PC-9 (cell line): ENCODE measurements around the gene ADGRB3. TPM values are rescaled to one million over a fixed set of nuclear protein-coding genes. Genes with fewer than 3 reads are reported as not detected.

Source experiments
- BruUV-seq: library from RNA; stranded (reverse); fragments of 400-500 nt; replicated peaks from 2 replicates; lab custom pipeline; 2021; lab: Mats Ljungman, UMichigan
- CTCF ChIA-PET: fragments of 300-600 bp; sonication (Branson Sonifier 250); formaldehyde crosslinking; loops from one replicate; lab custom pipeline; 2022; ENCODE audit warnings: antibody characterized with exemption; lab: Charles Lee
- POLR2A ChIA-PET: fragments of 300-600 bp; sonication (Branson Sonifier 250); formaldehyde crosslinking; loops from one replicate; lab custom pipeline; 2022; ENCODE audit warnings: antibody characterized with exemption; ENCODE audit not compliant: unreplicated experiment; lab: Charles Lee
- DNase-seq, 2 experiments: peaks; one replicate each; pipeline versions ENCODE4 v3.0.0 to v3.0.0-alpha.2; 2015 to 2022; ENCODE audit warnings: mixed read lengths in 1 of 2
- H2AFZ ChIP-seq: fragments of 200-600 bp; sonication (generic); 2 replicates; pipeline ENCODE4 v1.8.1; 2017; ENCODE audit warnings: antibody characterized with exemption
- H3F3A ChIP-seq: fragments of 200-600 bp; sonication (generic); 2 replicates; pipeline ENCODE4 v1.8.1; 2017; ENCODE audit warnings: antibody characterized with exemption, mild to moderate bottlenecking, low read depth; ENCODE audit not compliant: insufficient read depth
- H3K27ac ChIP-seq: fragments of 200-600 bp; sonication (generic); 2 replicates; pipeline ENCODE4 v1.6.1; 2016; ENCODE audit warnings: mixed run types
- H3K27me3 ChIP-seq: fragments of 200-600 bp; sonication (generic); 2 replicates; pipeline ENCODE4 v1.6.1; 2016; ENCODE audit warnings: low read depth, mixed run types; ENCODE audit not compliant: insufficient read depth
- H3K36me3 ChIP-seq: fragments of 200-600 bp; sonication (generic); 2 replicates; pipeline ENCODE4 v1.6.1; 2016; ENCODE audit warnings: low read depth, mixed run types
- H3K4me1 ChIP-seq: fragments of 200-600 bp; sonication (generic); replicated peaks from 2 replicates; pipeline ENCODE4 v1.6.1; 2016; ENCODE audit warnings: mixed run types; ENCODE audit not compliant: insufficient read depth
- H3K4me2 ChIP-seq: fragments of 200-600 bp; sonication (generic); 2 replicates; pipeline ENCODE4 v1.6.1; 2017; ENCODE audit warnings: mixed run types
- H3K4me3 ChIP-seq: fragments of 200-600 bp; sonication (generic); 2 replicates; pipeline ENCODE4 v1.6.1; 2016; ENCODE audit warnings: mixed run types
- H3K79me2 ChIP-seq: fragments of 200-600 bp; sonication (generic); 2 replicates; pipeline ENCODE4 v1.6.1; 2017; ENCODE audit warnings: low read depth, mixed run types
- H3K9me2 ChIP-seq: fragments of 200-600 bp; sonication (generic); 2 replicates; pipeline ENCODE4 v1.8.1; 2017; ENCODE audit warnings: mild to moderate bottlenecking; ENCODE audit not compliant: insufficient read depth
- H3K9me3 ChIP-seq: fragments of 200-600 bp; sonication (generic); 2 replicates; pipeline ENCODE4 v1.8.1; 2016; ENCODE audit warnings: low read depth; ENCODE audit not compliant: insufficient read depth
- H4K20me1 ChIP-seq: fragments of 200-600 bp; sonication (generic); 2 replicates; pipeline ENCODE4 v1.8.1; 2017; ENCODE audit not compliant: insufficient read depth
- EZH2 ChIP-seq: fragments of 200-600 bp; sonication (generic); IDR thresholded peaks from 2 replicates; pipeline ENCODE4 v1.8.0; 2017; ENCODE audit warnings: antibody characterized with exemption, low read depth
- intact Hi-C: fragments of 100-400 bp; cut with micrococcal nuclease; formaldehyde crosslinking; loops from one replicate; pipeline ENCODE4 v1.10.0; 2022; ENCODE audit not compliant: unreplicated experiment
- total RNA-seq: library from RNA; stranded (reverse); gene quantifications from 2 replicates; pipeline ENCODE4 v1.2.3, GENCODE V29; 2021
- TF ChIP-seq, protein P1 (sequence below): fragments of 200-600 bp; sonication (generic); conservative IDR thresholded peaks from 2 replicates; pipeline ENCODE4 v1.6.1; 2017; ENCODE audit warnings: mixed run types, antibody characterized with exemption, mild to moderate bottlenecking, moderate library complexity

ADGRB3 gene
- total RNA-seq, 1 experiment from 2014 or later = not detected

DNA sequence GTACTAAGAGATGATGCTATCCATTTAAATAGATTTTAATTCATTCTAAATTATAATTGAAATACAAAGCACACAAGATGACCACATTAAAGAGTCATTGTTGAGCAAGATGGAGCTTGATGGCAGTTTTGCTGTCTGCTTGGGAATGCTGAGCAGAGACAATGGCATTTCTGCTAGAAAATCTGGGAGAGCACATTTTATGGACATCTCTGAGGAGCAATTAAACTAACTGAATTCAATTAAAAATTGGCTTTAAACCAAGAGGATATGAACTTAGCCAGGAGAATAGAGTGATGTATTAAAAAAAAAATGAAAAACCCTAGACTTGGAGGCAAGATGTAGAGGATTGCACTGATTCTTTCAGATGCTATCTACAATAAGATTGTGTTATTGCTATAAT lies 19.1 kb upstream of the ADGRB3 start:
- H2AFZ ChIP-seq = no peak overlapping the region
- no peaks in the 10 kb centered on the region for H3K27me3 ChIP-seq
- no peaks in the 10 kb centered on the region for H3K4me1 ChIP-seq
- no peak overlapping the region for H3K27ac ChIP-seq
- no peak overlapping the region for H3K4me2 ChIP-seq
- no peak overlapping the region for H3K4me3 ChIP-seq
- no peaks in the 10 kb centered on the region for H3K9me2 ChIP-seq
- DNase-seq = no peak
- no peaks in the 10 kb centered on the region for H3K36me3 ChIP-seq
- POLR2A ChIA-PET = no interaction called here
- no TSS peak for BruUV-seq
- H3K79me2 ChIP-seq = no peaks in the 10 kb centered on the region
- no peaks in the 10 kb centered on the region for H3K9me3 ChIP-seq
- intact Hi-C loops = no loop called here
- CTCF ChIA-PET = no interaction called here
- TF ChIP-seq, protein P1, sequence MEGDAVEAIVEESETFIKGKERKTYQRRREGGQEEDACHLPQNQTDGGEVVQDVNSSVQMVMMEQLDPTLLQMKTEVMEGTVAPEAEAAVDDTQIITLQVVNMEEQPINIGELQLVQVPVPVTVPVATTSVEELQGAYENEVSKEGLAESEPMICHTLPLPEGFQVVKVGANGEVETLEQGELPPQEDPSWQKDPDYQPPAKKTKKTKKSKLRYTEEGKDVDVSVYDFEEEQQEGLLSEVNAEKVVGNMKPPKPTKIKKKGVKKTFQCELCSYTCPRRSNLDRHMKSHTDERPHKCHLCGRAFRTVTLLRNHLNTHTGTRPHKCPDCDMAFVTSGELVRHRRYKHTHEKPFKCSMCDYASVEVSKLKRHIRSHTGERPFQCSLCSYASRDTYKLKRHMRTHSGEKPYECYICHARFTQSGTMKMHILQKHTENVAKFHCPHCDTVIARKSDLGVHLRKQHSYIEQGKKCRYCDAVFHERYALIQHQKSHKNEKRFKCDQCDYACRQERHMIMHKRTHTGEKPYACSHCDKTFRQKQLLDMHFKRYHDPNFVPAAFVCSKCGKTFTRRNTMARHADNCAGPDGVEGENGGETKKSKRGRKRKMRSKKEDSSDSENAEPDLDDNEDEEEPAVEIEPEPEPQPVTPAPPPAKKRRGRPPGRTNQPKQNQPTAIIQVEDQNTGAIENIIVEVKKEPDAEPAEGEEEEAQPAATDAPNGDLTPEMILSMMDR = no peak
- TF ChIP-seq EZH2 = no peak
- H3F3A ChIP-seq = no peaks in the 10 kb centered on the region
- no peaks in the 10 kb centered on the region for H4K20me1 ChIP-seq

DNA sequence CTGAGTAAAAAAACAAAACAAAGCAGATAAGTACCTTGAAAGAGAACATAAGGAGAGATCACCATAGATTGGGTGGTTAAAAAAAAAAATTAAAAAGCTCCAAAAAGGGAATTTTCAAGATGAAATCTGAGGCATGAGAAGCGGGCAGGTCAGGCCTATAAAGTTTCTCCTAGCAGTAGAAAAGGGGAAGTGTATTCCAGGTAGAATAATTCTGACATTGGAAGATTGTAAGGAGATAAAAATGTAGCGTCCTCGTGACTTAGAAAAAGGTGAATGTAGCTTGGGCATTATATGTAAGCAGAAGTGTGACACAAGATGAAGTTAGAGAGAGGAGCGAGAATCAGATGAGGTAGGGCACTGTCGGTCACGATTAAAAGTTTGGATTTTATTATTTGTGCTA lies 9.1 kb upstream of the ADGRB3 start:
- POLR2A ChIA-PET = no interaction called here
- Histone ChIP-seq H3K4me2 (no peak overlapping the region), H2AFZ (no peak overlapping the region), H3K4me3 (no peak overlapping the region), H3K27me3 (no peaks in the 10 kb centered on the region), H3K9me2 (0 out of 2 replicates have a peak, but pooled peaks cover 4% of the 10 kb centered on the region), H3K27ac (no peak overlapping the region), H3K79me2 (no peaks in the 10 kb centered on the region), H3K36me3 (no peaks in the 10 kb centered on the region), H3K9me3 (no peaks in the 10 kb centered on the region), H4K20me1 (no peaks in the 10 kb centered on the region), H3F3A (no peaks in the 10 kb centered on the region), H3K4me1 (no peaks in the 10 kb centered on the region)
- BruUV-seq = no TSS peak
- CTCF ChIA-PET = no interaction called here
- DNase-seq = no peak
- intact Hi-C loops = no loop called here
- TF ChIP-seq, protein P1 = no peak
- no peak for TF ChIP-seq EZH2

DNA sequence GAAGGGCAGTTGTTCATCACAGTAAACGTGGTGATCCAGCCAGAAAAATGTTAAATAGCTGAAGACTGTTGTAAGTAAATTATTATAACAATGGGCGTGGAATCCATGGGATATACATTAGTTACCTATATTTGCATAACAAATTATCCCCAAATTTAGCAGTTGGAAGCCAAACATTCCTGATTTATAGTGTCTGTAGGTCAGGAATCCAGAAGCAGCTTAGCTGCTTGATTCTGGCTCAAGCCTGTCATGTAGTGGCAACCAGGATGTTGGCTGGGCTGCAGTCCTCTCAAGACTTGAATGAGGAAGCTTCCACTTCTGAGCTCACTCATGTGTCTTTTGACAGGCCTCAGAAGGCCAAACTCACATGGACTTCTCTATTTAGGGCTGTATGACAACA lies 6.9 kb upstream of the ADGRB3 start:
- H4K20me1 ChIP-seq = no peaks in the 10 kb centered on the region
- no peaks in the 10 kb centered on the region for H3K79me2 ChIP-seq
- BruUV-seq = no TSS peak

More for the DNA sequence above, 6.9 kb upstream of the ADGRB3 start:
- Histone ChIP-seq H3K9me2 (0 out of 2 replicates have a peak, but pooled peaks cover 4% of the 10 kb centered on the region), H3K27ac (no peak overlapping the region), H3F3A (no peaks in the 10 kb centered on the region), H3K27me3 (no peaks in the 10 kb centered on the region), H3K4me2 (no peak overlapping the region), H2AFZ (no peak overlapping the region), H3K4me1 (no peaks in the 10 kb centered on the region), H3K4me3 (no peak overlapping the region), H3K36me3 (no peaks in the 10 kb centered on the region), H3K9me3 (no peaks in the 10 kb centered on the region)
- POLR2A ChIA-PET = no interaction called here
- intact Hi-C loops = no loop called here
- DNase-seq = no peak
- CTCF ChIA-PET = no interaction called here
- TF ChIP-seq, protein P1 = no peak
- TF ChIP-seq EZH2 = no peak
